Keratinocyte (primary cell): ENCODE measurements around the gene PRKCZ. TPM values are rescaled to one million over a fixed set of nuclear protein-coding genes. Genes with fewer than 3 reads are reported as not detected.

Experiments used
- DNase-seq: peaks from one replicate; pipeline ENCODE4 v3.0.0-alpha.2; 2011; ENCODE audit warnings: low read depth, missing footprints, low spot score
- FAIRE-seq: peaks from 2 replicates; lab custom pipeline; 2011; peaks lifted over from hg19 to GRCh38; lab: Jason Lieb, UNC
- H2AFZ ChIP-seq: 2 replicates; pipeline ENCODE4 v1.6.0; 2012; ENCODE audit warnings: low read length, control low read depth, inconsistent platforms; ENCODE audit not compliant: control insufficient read depth
- H3K27ac ChIP-seq: 2 replicates; pipeline ENCODE4 v1.5.1; 2011; ENCODE audit warnings: low read length; ENCODE audit not compliant: control insufficient read depth, insufficient read depth
- H3K27me3 ChIP-seq: 3 replicates; pipeline ENCODE4 v1.6.0; 2011; ENCODE audit warnings: low read length; ENCODE audit not compliant: control insufficient read depth, insufficient read depth; ENCODE audit errors: extremely low read depth
- H3K36me3 ChIP-seq, 2 experiments: 2 replicates in 1 of 2; 3 replicates in 1 of 2; pipeline ENCODE4 v1.5.1; 2011; ENCODE audit warnings: low read length in 2 of 2, mild to moderate bottlenecking in 1 of 2; ENCODE audit not compliant: control insufficient read depth in 2 of 2, insufficient read depth in 2 of 2; ENCODE audit errors: extremely low read depth in 1 of 2
- H3K4me1 ChIP-seq: 3 replicates; pipeline ENCODE4 v1.5.1; 2011; ENCODE audit warnings: low read length; ENCODE audit not compliant: control insufficient read depth, insufficient read depth; ENCODE audit errors: extremely low read depth
- H3K4me2 ChIP-seq: 3 replicates; pipeline ENCODE4 v1.6.0; 2011; ENCODE audit warnings: low read depth, low read length; ENCODE audit not compliant: control insufficient read depth, insufficient read depth; ENCODE audit errors: extremely low read depth
- H3K4me3 ChIP-seq, 3 experiments: fragments of 200-600 bp in 1 of 3; sonication (generic) in 1 of 3; 2 replicates in 2 of 3; 3 replicates in 1 of 3; pipeline ENCODE4 v1.5.1; 2011 to 2016; ENCODE audit warnings: low read length in 3 of 3, mild to moderate bottlenecking in 3 of 3, control low read depth in 2 of 3, inconsistent platforms in 1 of 3, low read depth in 1 of 3, mixed read lengths in 1 of 3, mixed run types in 1 of 3, moderate library complexity in 1 of 3; ENCODE audit not compliant: control insufficient read depth in 2 of 3, insufficient read depth in 2 of 3; ENCODE audit errors: extremely low read depth in 1 of 3
- H3K79me2 ChIP-seq: 2 replicates; pipeline ENCODE4 v1.6.0; 2012; ENCODE audit warnings: low read length; ENCODE audit not compliant: control insufficient read depth, insufficient read depth
- H3K9ac ChIP-seq: 3 replicates; pipeline ENCODE4 v1.6.0; 2011; ENCODE audit warnings: low read length; ENCODE audit not compliant: control insufficient read depth, insufficient read depth; ENCODE audit errors: extremely low read depth
- H3K9me1 ChIP-seq: 3 replicates; pipeline ENCODE4 v1.6.0; 2011; ENCODE audit warnings: low read length; ENCODE audit not compliant: control insufficient read depth, insufficient read depth; ENCODE audit errors: extremely low read depth
- H3K9me3 ChIP-seq: 2 replicates; pipeline ENCODE4 v1.5.1; 2012; ENCODE audit warnings: low read depth, low read length; ENCODE audit not compliant: control insufficient read depth
- H4K20me1 ChIP-seq: 3 replicates; pipeline ENCODE4 v1.6.0; 2011; ENCODE audit warnings: low read length; ENCODE audit not compliant: control insufficient read depth, insufficient read depth; ENCODE audit errors: extremely low read depth
- EZH2 ChIP-seq: IDR thresholded peaks from one replicate; pipeline ENCODE4 v1.6.1; 2012; ENCODE audit warnings: inconsistent platforms, mild to moderate bottlenecking, low read length, moderate library complexity
- dilution Hi-C: fragments of 300-500 bp; cut with MboI; formaldehyde crosslinking; loops from one replicate; pipeline ENCODE4 v1.7.0; 2020; ENCODE audit warnings: low sequenced_read_pairs; ENCODE audit not compliant: extremely low pct_ligation_motif_present
- polyA plus RNA-seq, 5 experiments: library from polyadenylated mRNA; depleted of rRNA in 3 of 5; stranded (reverse) in 3 of 5; stranded (forward) in 1 of 5; unstranded in 1 of 5; fragments of >200 nt; gene quantifications; 1 replicate in 1 of 5; 2 replicates in 3 of 5; 3 replicates in 1 of 5; pipeline versions ENCODE4 v1.2.1 to v1.2.3, GENCODE V29; 2011 to 2012; ENCODE audit warnings: missing spikeins in 2 of 5, low read depth in 1 of 5, low replicate concordance in 1 of 5
- TF ChIP-seq, protein P1 (sequence below), 3 experiments: IDR thresholded peaks in 1 of 3; conservative IDR thresholded peaks in 1 of 3; optimal IDR thresholded peaks in 1 of 3; 2 replicates in 2 of 3; 3 replicates in 1 of 3; pipeline versions ENCODE3 to v1.5.1; 2011; ENCODE audit warnings: low read length in 3 of 3, mild to moderate bottlenecking in 3 of 3, moderate library complexity in 2 of 3, control low read depth in 1 of 3, inconsistent platforms in 1 of 3; ENCODE audit not compliant: insufficient read depth in 2 of 3; ENCODE audit errors: extremely low read depth in 1 of 3

PRKCZ gene
- polyA plus RNA-seq, 1 donor (not counting 4 experiments of a cell fraction or from before 2014, with no cell fraction given): 36.3 TPM

DNA sequence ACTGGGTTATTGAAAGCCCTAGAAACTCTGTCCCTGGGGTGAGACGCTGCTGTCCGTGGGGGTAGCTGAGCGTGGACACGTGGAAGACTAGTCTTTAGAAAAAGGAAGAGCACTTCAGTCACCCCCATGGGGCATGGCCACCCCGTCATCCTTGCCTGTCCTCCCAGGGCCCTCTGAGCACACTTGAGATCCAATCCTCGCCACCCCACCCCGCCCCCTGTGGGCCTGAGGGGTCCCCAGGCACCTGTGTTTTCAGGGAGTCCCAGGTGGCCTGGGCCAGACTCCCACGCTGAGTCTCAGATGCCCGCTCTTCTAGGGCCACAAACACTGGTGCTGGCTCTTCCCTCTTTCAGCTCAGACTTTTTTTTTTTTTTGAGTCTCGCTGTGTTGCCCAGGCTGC, 2.5 kb downstream of the PRKCZ start:
- dilution Hi-C loops: no loop called here
- Histone ChIP-seq H3K9me1 (peaks cover 9% of the 10 kb centered on the region), H3K27me3 (no peaks in the 10 kb centered on the region), H3K27ac (no peak overlapping the region), H3K4me1 (peaks cover 13% of the 10 kb centered on the region), H3K36me3 (peaks cover 0 to 9% of the 10 kb centered on the region in 2 experiments), H3K9ac (no peak overlapping the region), H3K9me3 (no peaks in the 10 kb centered on the region), H3K4me3 (no peak overlapping the region), H4K20me1 (peaks cover 9% of the 10 kb centered on the region), H3K4me2 (no peak overlapping the region), H3K79me2 (peaks cover 26% of the 10 kb centered on the region), H2AFZ (no peak overlapping the region)
- no peak for FAIRE-seq
- no peak for DNase-seq
- no peak for TF ChIP-seq EZH2
- TF ChIP-seq, protein P1, sequence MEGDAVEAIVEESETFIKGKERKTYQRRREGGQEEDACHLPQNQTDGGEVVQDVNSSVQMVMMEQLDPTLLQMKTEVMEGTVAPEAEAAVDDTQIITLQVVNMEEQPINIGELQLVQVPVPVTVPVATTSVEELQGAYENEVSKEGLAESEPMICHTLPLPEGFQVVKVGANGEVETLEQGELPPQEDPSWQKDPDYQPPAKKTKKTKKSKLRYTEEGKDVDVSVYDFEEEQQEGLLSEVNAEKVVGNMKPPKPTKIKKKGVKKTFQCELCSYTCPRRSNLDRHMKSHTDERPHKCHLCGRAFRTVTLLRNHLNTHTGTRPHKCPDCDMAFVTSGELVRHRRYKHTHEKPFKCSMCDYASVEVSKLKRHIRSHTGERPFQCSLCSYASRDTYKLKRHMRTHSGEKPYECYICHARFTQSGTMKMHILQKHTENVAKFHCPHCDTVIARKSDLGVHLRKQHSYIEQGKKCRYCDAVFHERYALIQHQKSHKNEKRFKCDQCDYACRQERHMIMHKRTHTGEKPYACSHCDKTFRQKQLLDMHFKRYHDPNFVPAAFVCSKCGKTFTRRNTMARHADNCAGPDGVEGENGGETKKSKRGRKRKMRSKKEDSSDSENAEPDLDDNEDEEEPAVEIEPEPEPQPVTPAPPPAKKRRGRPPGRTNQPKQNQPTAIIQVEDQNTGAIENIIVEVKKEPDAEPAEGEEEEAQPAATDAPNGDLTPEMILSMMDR (optimal IDR thresholded peaks at IDR 0.05 in 1 of 3, IDR thresholded peaks at IDR 0.05 in 1 of 3, conservative IDR thresholded peaks at IDR 0.05 in 1 of 3; ENCODE audit: extremely low read depth in 1 of 3, insufficient read depth in 2 of 3, low read length in 3 of 3): no peak

DNA sequence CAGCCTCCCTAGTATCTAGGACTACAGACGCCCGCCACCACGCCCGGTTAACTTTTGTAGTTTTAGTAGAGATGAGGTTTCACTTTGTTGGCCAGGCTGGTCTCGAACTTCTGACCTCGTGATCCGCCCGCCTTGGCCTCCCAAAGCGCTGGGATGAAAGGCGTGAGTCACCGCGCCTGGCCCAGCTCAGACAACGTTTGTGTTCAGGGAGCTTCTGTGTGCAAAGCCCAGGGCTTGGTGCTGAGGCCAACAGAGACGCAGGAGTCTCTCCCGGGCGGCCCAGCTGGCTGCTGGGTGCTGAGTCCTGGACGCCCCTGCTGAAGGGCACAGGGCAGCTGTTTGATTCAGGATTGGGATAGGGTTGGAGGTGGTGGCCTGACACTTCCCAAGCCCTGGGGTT, 3.0 kb downstream of the PRKCZ start:
- Histone ChIP-seq H3K9me3 (no peaks in the 10 kb centered on the region), H3K4me1 (peaks cover 13% of the 10 kb centered on the region), H3K27ac (no peak overlapping the region), H3K36me3 (peaks cover 0 to 9% of the 10 kb centered on the region in 2 experiments), H3K4me3 (no peak overlapping the region), H3K4me2 (no peak overlapping the region), H2AFZ (no peak overlapping the region), H3K27me3 (no peaks in the 10 kb centered on the region), H3K79me2 (peaks cover 26% of the 10 kb centered on the region), H4K20me1 (peaks cover 9% of the 10 kb centered on the region), H3K9me1 (peaks cover 9% of the 10 kb centered on the region), H3K9ac (no peak overlapping the region)
- dilution Hi-C loops: no loop called here
- no peak for TF ChIP-seq EZH2
- TF ChIP-seq, protein P1 (optimal IDR thresholded peaks at IDR 0.05 in 1 of 3, IDR thresholded peaks at IDR 0.05 in 1 of 3, conservative IDR thresholded peaks at IDR 0.05 in 1 of 3; ENCODE audit: extremely low read depth in 1 of 3, insufficient read depth in 2 of 3, low read length in 3 of 3): no peak
- DNase-seq (no peak), FAIRE-seq (no peak)
